Esophagus muscularis mucosa (tissue), 4 donors: Measurements from ENCODE around the gene IL21.

Experiments
- EP300 ChIP-seq: sonication (generic); formaldehyde crosslinking; IDR thresholded peaks from one replicate; pipeline ENCODE4 v1.6.1; 2017; ENCODE audit warnings: antibody characterized with exemption
- POLR2A ChIP-seq: fragments of 450-650 bp; IDR thresholded peaks from one replicate; pipeline ENCODE4 v1.6.1; 2017; ENCODE audit warnings: antibody characterized with exemption, moderate library complexity, mild to moderate bottlenecking, low read depth
- POLR2AphosphoS5 ChIP-seq, 2 donors: sonication (generic); formaldehyde crosslinking; IDR thresholded peaks; one replicate each; pipeline ENCODE4 v1.6.1; 2017; ENCODE audit warnings: antibody characterized with exemption in 2 of 2
- TF ChIP-seq, protein P1 (sequence below), 3 experiments: fragments of 200-600 bp in 2 of 3; fragments of 450-650 bp in 1 of 3; sonication (generic) in 2 of 3; IDR thresholded peaks; one replicate each; pipeline ENCODE4 v1.5.1; 2017 to 2019; ENCODE audit warnings: antibody characterized with exemption in 3 of 3, mild to moderate bottlenecking in 2 of 3, moderate library complexity in 1 of 3

DNA sequence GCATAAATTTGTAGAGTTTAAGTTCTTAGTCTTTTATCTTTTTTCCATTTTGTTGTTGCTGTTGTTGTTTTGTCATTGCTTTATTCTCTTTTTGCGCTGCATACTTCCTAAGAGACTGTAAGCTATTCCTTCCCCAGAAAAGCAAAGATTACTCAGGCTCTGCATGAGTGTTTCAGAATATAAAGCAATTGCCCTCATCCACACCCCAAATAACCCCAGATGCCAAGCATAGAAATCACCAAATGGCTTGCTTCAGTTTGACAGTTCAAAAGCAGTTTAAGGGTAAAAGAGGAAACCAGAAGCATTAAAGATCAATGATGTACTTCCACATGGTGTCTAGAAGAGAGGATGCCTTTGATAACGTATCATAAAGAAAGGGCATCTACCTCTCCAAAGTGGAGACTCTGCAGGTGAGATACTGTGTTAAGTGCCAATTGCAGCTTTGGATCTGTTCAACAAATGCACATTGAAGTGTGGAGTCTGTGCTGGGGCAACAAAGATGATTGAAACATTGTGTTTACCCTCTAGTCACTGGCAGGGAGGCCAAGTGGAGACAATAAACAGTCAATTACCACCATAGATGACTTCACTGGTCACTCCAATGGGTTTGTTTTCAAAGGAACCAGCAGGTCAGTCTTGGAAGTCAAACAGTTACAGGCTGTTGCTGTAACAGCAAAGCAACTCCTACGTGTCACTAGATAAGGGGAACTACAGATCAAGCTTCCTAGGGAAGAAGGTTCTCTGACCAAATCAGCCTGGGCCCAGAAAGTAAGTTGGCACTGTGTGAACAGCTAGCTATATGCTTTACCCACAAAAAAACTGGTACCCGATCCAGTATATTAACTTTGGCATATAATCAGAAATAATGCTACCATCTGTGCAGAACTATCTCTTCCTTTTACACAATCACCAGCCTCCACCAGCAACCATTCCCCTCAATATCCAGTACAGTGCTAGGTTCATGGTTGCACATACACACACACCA, 40.6 kb upstream of the IL21 start:
- TF ChIP-seq POLR2AphosphoS5 (IDR thresholded peaks at IDR 0.05) (no peak), EP300 (no peak), POLR2A (no peak)
- TF ChIP-seq, protein P1, sequence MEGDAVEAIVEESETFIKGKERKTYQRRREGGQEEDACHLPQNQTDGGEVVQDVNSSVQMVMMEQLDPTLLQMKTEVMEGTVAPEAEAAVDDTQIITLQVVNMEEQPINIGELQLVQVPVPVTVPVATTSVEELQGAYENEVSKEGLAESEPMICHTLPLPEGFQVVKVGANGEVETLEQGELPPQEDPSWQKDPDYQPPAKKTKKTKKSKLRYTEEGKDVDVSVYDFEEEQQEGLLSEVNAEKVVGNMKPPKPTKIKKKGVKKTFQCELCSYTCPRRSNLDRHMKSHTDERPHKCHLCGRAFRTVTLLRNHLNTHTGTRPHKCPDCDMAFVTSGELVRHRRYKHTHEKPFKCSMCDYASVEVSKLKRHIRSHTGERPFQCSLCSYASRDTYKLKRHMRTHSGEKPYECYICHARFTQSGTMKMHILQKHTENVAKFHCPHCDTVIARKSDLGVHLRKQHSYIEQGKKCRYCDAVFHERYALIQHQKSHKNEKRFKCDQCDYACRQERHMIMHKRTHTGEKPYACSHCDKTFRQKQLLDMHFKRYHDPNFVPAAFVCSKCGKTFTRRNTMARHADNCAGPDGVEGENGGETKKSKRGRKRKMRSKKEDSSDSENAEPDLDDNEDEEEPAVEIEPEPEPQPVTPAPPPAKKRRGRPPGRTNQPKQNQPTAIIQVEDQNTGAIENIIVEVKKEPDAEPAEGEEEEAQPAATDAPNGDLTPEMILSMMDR (IDR thresholded peaks at IDR 0.05): no peak
